PFSK-1 (cell line): ENCODE data around the gene ACIN1.

Experiments
- FOXP2 ChIP-seq: optimal IDR thresholded peaks from 2 replicates; pipeline ENCODE3; 2011; ENCODE audit warnings: borderline replicate concordance, control low read depth, inconsistent platforms; ENCODE audit not compliant: insufficient read depth; ENCODE audit errors: extremely low read length, extremely low read depth
- POLR2AphosphoS5 ChIP-seq: IDR thresholded peaks from 2 replicates; pipeline ENCODE4 v1.6.1; 2012; ENCODE audit warnings: low read depth, mild to moderate bottlenecking, control low read depth, low read length, moderate library complexity
- REST ChIP-seq, 2 experiments: IDR thresholded peaks; 2 replicates each; pipeline versions ENCODE4 v1.6.1 to v1.8.0; 2011 to 2012; ENCODE audit warnings: low read depth in 2 of 2, low read length in 2 of 2, control low read depth in 1 of 2, inconsistent platforms in 1 of 2, mild to moderate bottlenecking in 1 of 2, moderate library complexity in 1 of 2; ENCODE audit not compliant: insufficient read depth in 1 of 2
- SIN3A ChIP-seq: IDR thresholded peaks from 2 replicates; pipeline ENCODE4 v1.6.1; 2012; ENCODE audit warnings: mild to moderate bottlenecking, low read length, moderate library complexity, borderline replicate concordance; ENCODE audit not compliant: insufficient read depth
- TAF1 ChIP-seq: IDR thresholded peaks from 2 replicates; pipeline ENCODE4 v1.6.1; 2012; ENCODE audit warnings: low read length, control low read depth, borderline replicate concordance; ENCODE audit not compliant: insufficient read depth

Gene ACIN1

GRCh38 chr14:23056956-23057756, 37.8 kb downstream of the ACIN1 start, which contains the start of gene CDH24:
Gene CDH24, minus strand, starts transcription at chr14:23057520. Its CDS starts 1,787 bp downstream, at chr14:23055733.
- TF ChIP-seq POLR2AphosphoS5 = no peak
- TF ChIP-seq FOXP2 = no peak
- no peak for TF ChIP-seq TAF1
- no peak for TF ChIP-seq REST (IDR thresholded peaks at IDR 0.05; ENCODE audit: insufficient read depth in 1 of 2, low read depth in 2 of 2, low read length in 2 of 2)
- TF ChIP-seq SIN3A = no peak

GRCh38 chr14:23056145-23056955, 38.6 kb downstream of the ACIN1 start:
- TF ChIP-seq SIN3A = no peak
- no peak for TF ChIP-seq TAF1
- no peak for TF ChIP-seq FOXP2
- no peak for TF ChIP-seq POLR2AphosphoS5
- TF ChIP-seq REST (IDR thresholded peaks at IDR 0.05; ENCODE audit: insufficient read depth in 1 of 2, low read depth in 2 of 2, low read length in 2 of 2) = no peak

- TF ChIP-seq REST (IDR thresholded peaks at IDR 0.05; ENCODE audit: insufficient read depth in 1 of 2, low read depth in 2 of 2, low read length in 2 of 2) = no peak
Observed at GRCh38 chr14:23055621-23056144, 39.3 kb downstream of the ACIN1 start.

- no peak for TF ChIP-seq TAF1
- no peak for TF ChIP-seq FOXP2
- no peak for TF ChIP-seq REST (IDR thresholded peaks at IDR 0.05; ENCODE audit: insufficient read depth in 1 of 2, low read depth in 2 of 2, low read length in 2 of 2)
- no peak for TF ChIP-seq SIN3A
- TF ChIP-seq POLR2AphosphoS5 = no peak
Observed at GRCh38 chr14:23055147-23055550, 39.8 kb downstream of the ACIN1 start.
